ENCODE data around the gene NMNAT2.

The NMNAT2 gene

DNA sequence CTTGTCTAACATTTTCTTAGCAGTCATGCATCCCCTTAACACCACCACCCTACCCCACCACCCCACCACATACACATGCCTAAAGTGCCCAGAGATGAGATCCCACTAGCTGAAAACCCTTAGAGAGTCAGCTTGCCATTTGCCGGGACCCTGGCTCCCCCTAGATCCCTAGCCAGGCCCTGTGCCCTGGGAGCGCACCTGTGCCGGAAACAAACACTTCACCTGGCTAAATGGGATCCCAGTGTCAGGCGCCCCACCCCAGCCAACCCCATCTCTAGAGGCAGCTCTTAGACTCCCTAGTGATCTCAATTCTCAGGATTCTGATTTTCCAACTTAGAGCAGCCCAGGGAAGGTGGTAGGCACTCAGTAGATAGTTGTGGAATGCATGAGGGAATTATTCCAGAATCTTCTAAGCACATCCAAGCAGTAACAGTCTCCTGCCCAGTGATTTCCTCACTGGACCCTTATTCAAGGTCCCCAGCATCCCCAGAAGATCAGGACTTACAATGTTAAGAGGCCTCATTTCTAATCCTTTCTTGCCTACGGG lies 126.9 kb downstream of the NMNAT2 start:
- H3K4me1 Mint-ChIP-seq (ENCODE audit: low read depth): no peaks in the 10 kb centered on the region
- no peak overlapping the region for H3K4me3 Mint-ChIP-seq
- H3K36me3 Mint-ChIP-seq (ENCODE audit: low read depth): no peaks in the 10 kb centered on the region
- H3K9me3 Mint-ChIP-seq: no peaks in the 10 kb centered on the region
- peaks cover 2% of the 10 kb centered on the region for H3K27me3 Mint-ChIP-seq (ENCODE audit: low read depth)
- H3K27ac Mint-ChIP-seq: no peak overlapping the region
- no peak for DNase-seq (ENCODE audit: low spot score)

DNA sequence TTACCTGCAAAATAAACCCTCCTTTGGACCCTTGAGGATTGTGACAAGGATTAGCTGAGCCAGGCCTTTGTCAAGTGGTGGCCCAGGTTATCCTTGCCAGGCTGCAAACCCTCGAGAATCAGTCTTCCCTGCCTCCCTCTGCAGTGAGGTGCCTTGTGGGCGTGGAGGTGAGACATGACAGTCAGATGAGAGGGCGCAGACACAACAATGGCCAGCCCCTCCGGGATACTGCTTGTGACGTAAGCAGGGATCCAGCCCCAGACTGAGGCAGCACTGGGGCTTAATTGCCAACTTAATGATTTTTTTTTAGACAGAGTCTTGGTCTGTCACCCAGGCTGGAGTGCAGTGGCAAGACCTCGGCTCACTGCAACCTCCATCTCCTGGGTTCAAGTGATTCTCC lies 127.6 kb downstream of the NMNAT2 start:
- no peaks in the 10 kb centered on the region for H3K27me3 Mint-ChIP-seq (ENCODE audit: low read depth)
- no peak for DNase-seq (ENCODE audit: low spot score)
- H3K4me1 Mint-ChIP-seq (ENCODE audit: low read depth): no peaks in the 10 kb centered on the region
- H3K4me3 Mint-ChIP-seq: no peak overlapping the region
- H3K36me3 Mint-ChIP-seq (ENCODE audit: low read depth): no peaks in the 10 kb centered on the region
- H3K9me3 Mint-ChIP-seq: no peaks in the 10 kb centered on the region
- no peak overlapping the region for H3K27ac Mint-ChIP-seq

DNA sequence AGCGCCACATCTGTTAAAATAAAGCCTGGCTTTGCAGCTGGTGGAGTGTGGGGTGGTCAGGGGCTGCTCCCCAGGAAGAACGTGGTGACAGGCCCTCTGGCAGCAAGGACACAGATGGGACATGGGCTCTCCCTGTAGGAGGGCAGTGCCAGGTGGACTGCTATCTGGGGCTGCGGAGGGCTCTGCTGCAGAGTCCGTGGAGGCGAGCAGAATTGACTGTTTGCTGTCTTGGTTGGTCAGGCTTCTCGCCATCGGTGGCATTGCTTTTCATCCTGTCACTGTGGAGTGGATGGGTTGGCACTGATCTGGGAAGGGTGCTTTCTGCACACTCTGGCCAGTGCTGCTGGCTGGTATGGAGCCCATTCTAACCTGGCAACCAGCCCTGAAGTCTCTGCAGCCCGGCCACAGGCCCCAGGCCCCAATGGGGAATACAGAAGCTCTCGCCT lies 129.1 kb downstream of the NMNAT2 start:
- Mint-ChIP-seq H3K9me3 (no peaks in the 10 kb centered on the region), H3K4me1 (ENCODE audit: low read depth) (no peaks in the 10 kb centered on the region), H3K4me3 (no peak overlapping the region), H3K27me3 (ENCODE audit: low read depth) (no peaks in the 10 kb centered on the region), H3K36me3 (ENCODE audit: low read depth) (no peaks in the 10 kb centered on the region), H3K27ac (no peak overlapping the region)
- DNase-seq (ENCODE audit: low spot score): no peak

DNA sequence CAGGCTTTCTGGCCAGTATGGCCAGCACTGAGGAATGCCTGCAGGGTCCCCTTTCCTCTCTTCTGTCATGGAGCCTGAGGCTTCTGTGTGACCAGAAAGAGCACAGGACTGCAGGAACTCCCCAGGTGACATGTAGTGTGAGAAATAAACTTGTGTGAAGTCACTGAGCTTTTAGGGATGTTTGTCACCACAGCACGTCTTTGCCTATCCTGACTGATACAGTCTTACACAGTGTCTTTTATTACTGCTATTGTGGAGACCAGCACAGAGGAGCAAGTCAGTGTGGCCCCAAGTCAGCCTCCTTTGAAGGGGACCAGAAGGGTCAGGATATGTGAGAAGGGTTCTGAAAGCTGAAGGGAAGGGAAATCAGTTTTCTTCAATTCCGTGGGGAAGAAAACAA lies 129.6 kb downstream of the NMNAT2 start:
- no peak overlapping the region for H3K4me3 Mint-ChIP-seq
- H3K9me3 Mint-ChIP-seq: no peaks in the 10 kb centered on the region
- no peaks in the 10 kb centered on the region for H3K27me3 Mint-ChIP-seq (ENCODE audit: low read depth)
- DNase-seq (ENCODE audit: low spot score): no peak
- H3K27ac Mint-ChIP-seq: no peak overlapping the region
- H3K4me1 Mint-ChIP-seq (ENCODE audit: low read depth): no peaks in the 10 kb centered on the region
- H3K36me3 Mint-ChIP-seq (ENCODE audit: low read depth): no peaks in the 10 kb centered on the region

- Mint-ChIP-seq H3K9me3 (no peaks in the 10 kb centered on the region), H3K4me3 (no peak overlapping the region), H3K36me3 (ENCODE audit: low read depth) (no peaks in the 10 kb centered on the region), H3K27ac (no peak overlapping the region), H3K27me3 (ENCODE audit: low read depth) (no peaks in the 10 kb centered on the region), H3K4me1 (ENCODE audit: low read depth) (no peaks in the 10 kb centered on the region)
- no peak for DNase-seq (ENCODE audit: low spot score)
These were observed 130.9 kb downstream of the NMNAT2 start for GRCh38 chr1:183287191-183287675.

DNA sequence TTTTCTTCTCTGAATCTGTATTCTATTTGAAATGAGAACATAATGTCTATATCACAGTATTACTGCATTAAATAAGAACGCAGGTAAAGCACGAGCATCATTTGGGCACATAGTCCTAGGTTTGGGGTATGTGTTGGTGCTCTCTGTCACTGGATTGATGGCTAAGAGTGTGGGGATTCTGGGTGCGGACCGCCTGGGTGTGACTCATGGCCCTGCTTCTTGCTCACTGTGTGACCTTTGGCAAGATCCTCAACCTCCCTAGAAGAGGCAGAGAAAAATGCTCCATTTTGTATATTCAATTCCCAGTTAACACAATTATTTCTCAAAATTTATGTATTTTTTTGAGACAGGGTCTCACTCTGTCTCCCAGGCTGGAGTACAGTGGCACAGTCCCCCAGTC lies 132.4 kb downstream of the NMNAT2 start:
- no peaks in the 10 kb centered on the region for H3K4me1 Mint-ChIP-seq (ENCODE audit: low read depth)
- H3K4me3 Mint-ChIP-seq: no peak overlapping the region
- H3K36me3 Mint-ChIP-seq (ENCODE audit: low read depth): no peaks in the 10 kb centered on the region
- no peaks in the 10 kb centered on the region for H3K9me3 Mint-ChIP-seq
- no peak overlapping the region for H3K27ac Mint-ChIP-seq
- no peak for DNase-seq (ENCODE audit: low spot score)
- H3K27me3 Mint-ChIP-seq (ENCODE audit: low read depth): peaks cover 3% of the 10 kb centered on the region

GRCh38 chr1:183285256-183285655 lies 132.9 kb downstream of the NMNAT2 start:
- Mint-ChIP-seq H3K27me3 (ENCODE audit: low read depth) (peaks cover 3% of the 10 kb centered on the region), H3K4me1 (ENCODE audit: low read depth) (no peaks in the 10 kb centered on the region), H3K36me3 (ENCODE audit: low read depth) (no peaks in the 10 kb centered on the region), H3K4me3 (no peak overlapping the region), H3K27ac (no peak overlapping the region), H3K9me3 (no peaks in the 10 kb centered on the region)
- no peak for DNase-seq (ENCODE audit: low spot score)

GRCh38 chr1:183284086-183284485 lies 134.1 kb downstream of the NMNAT2 start:
- Mint-ChIP-seq H3K27ac (no peak overlapping the region), H3K36me3 (ENCODE audit: low read depth) (no peaks in the 10 kb centered on the region), H3K27me3 (ENCODE audit: low read depth) (peaks cover 3% of the 10 kb centered on the region), H3K4me1 (ENCODE audit: low read depth) (peaks cover 2% of the 10 kb centered on the region), H3K4me3 (no peak overlapping the region), H3K9me3 (no peaks in the 10 kb centered on the region)
- no peak for DNase-seq (ENCODE audit: low spot score)

- Mint-ChIP-seq H3K27ac (no peak overlapping the region), H3K27me3 (ENCODE audit: low read depth) (peaks cover 3% of the 10 kb centered on the region), H3K4me1 (ENCODE audit: low read depth) (peaks cover 2% of the 10 kb centered on the region), H3K4me3 (no peak overlapping the region), H3K9me3 (no peaks in the 10 kb centered on the region), H3K36me3 (ENCODE audit: low read depth) (no peaks in the 10 kb centered on the region)
- no peak for DNase-seq (ENCODE audit: low spot score)
These were observed 134.9 kb downstream of the NMNAT2 start for GRCh38 chr1:183283286-183283685.

DNA sequence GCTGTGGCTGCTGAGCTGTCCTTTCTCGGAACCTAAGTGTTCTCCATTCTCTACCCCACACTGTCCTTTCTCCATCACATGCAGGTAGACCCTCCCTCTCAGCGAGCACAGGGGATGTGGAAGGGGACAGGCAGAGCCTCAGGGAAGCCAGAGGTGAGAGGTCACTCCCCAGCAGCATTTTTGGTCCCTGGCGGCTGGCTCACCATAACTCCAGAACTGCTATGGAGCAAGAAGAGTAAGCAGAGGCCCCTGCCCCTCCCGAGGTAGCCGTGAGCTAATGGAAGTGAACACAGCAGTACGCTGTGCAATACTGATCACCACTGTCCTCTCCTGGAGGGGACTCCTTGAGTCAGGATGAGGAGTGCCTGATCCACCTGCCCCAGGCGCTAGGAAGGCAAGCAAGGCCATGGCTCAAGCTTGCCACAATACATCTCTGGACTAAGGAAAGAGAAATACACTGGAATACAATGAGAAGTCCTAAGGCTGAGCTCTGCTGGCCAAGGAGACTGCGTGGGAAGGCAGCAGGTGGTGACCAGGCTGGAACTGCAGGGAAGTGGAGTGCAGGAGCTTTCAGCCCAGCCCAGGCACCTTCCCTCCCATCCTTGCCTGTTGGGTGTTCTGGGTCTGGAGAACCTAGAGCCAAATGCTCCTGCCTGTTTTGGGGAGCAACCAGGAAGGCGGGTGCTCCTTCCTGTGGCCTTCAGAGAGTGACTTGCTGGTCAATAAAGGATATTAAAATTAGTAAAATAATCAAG lies 135.9 kb downstream of the NMNAT2 start:
- H3K4me1 Mint-ChIP-seq (ENCODE audit: low read depth): peaks cover 2% of the 10 kb centered on the region
- H3K36me3 Mint-ChIP-seq (ENCODE audit: low read depth): no peaks in the 10 kb centered on the region
- H3K4me3 Mint-ChIP-seq: no peak overlapping the region
- DNase-seq (ENCODE audit: low spot score): no peak
- no peaks in the 10 kb centered on the region for H3K9me3 Mint-ChIP-seq
- H3K27me3 Mint-ChIP-seq (ENCODE audit: low read depth): peaks cover 3% of the 10 kb centered on the region
- H3K27ac Mint-ChIP-seq: no peak overlapping the region

DNA sequence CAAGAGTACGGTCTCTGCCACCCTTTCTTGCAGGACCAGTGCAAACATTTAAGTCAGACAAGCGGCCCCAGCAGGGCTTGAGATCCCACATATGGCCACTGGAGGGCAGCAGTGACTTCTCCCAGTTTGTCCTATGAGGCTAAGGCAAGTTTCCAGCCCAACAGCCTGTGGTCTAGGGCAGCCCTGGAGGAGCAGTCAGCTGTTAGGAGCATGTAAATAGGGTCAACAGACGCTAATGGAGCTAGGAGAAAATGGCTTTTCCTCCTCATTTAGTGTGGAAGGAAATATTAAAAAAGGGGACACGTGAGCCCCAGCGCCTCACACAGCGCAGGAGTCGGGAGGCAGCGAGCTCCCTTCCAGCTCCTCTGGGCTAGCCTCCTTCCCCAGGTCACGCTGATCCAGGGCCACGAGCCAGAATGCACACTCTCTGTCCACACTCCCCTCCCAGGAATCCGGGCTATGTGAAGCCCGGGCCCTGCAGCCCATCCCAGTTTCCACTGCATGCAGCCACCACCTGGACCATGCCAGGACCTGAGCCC lies 136.6 kb downstream of the NMNAT2 start:
- H3K4me1 Mint-ChIP-seq (ENCODE audit: low read depth): peaks cover 2% of the 10 kb centered on the region
- no peak overlapping the region for H3K4me3 Mint-ChIP-seq
- H3K9me3 Mint-ChIP-seq: no peaks in the 10 kb centered on the region
- H3K27me3 Mint-ChIP-seq (ENCODE audit: low read depth): peaks cover 3% of the 10 kb centered on the region
- no peak overlapping the region for H3K27ac Mint-ChIP-seq
- DNase-seq (ENCODE audit: low spot score): peak; percentile 49
- H3K36me3 Mint-ChIP-seq (ENCODE audit: low read depth): no peaks in the 10 kb centered on the region

DNA sequence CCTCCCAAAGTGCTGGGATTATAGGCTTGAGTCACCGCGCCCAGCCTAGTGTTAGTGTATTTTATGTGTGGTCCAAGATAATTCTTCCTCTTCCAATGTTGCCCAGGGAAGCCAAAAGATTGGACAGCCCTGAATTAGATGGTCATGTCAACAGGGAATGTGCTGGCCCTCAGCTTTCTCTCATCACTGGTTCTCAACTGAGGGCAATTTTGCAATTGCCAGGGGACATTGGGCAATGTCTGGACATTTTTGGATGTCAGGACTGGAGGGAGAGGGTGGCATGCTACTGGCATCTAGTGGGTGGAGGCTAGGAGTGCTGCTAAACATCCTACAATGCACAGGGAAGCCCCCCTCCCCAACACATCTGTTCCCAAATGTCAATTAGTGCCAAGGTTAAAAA lies 137.1 kb downstream of the NMNAT2 start:
- Mint-ChIP-seq H3K4me1 (ENCODE audit: low read depth) (peaks cover 2% of the 10 kb centered on the region), H3K27ac (no peak overlapping the region), H3K9me3 (no peaks in the 10 kb centered on the region), H3K36me3 (ENCODE audit: low read depth) (no peaks in the 10 kb centered on the region), H3K4me3 (no peak overlapping the region), H3K27me3 (ENCODE audit: low read depth) (peaks cover 3% of the 10 kb centered on the region)
- no peak for DNase-seq (ENCODE audit: low spot score)

GRCh38 chr1:183279835-183280234 lies 138.3 kb downstream of the NMNAT2 start:
- Mint-ChIP-seq H3K36me3 (ENCODE audit: low read depth) (no peaks in the 10 kb centered on the region), H3K27ac (no peak overlapping the region), H3K4me3 (no peak overlapping the region), H3K9me3 (no peaks in the 10 kb centered on the region), H3K4me1 (ENCODE audit: low read depth) (peaks cover 2% of the 10 kb centered on the region), H3K27me3 (ENCODE audit: low read depth) (peaks cover 3% of the 10 kb centered on the region)
- no peak for DNase-seq (ENCODE audit: low spot score)

GRCh38 chr1:183278739-183279591 lies 139.2 kb downstream of the NMNAT2 start:
- Mint-ChIP-seq H3K36me3 (ENCODE audit: low read depth) (no peaks in the 10 kb centered on the region), H3K4me3 (no peak overlapping the region), H3K27me3 (ENCODE audit: low read depth) (peaks cover 3% of the 10 kb centered on the region), H3K27ac (no peak overlapping the region), H3K4me1 (ENCODE audit: low read depth) (peaks cover 2% of the 10 kb centered on the region), H3K9me3 (no peaks in the 10 kb centered on the region)
- DNase-seq (ENCODE audit: low spot score): no peak
